T-helper 22 cell (primary cell): Measurements from ENCODE around the gene CNPPD1.

Experiments
- DNase-seq: peaks from one replicate; pipeline ENCODE4 v3.0.0-alpha.2; 2020; ENCODE audit warnings: low read depth

Gene CNPPD1

DNA sequence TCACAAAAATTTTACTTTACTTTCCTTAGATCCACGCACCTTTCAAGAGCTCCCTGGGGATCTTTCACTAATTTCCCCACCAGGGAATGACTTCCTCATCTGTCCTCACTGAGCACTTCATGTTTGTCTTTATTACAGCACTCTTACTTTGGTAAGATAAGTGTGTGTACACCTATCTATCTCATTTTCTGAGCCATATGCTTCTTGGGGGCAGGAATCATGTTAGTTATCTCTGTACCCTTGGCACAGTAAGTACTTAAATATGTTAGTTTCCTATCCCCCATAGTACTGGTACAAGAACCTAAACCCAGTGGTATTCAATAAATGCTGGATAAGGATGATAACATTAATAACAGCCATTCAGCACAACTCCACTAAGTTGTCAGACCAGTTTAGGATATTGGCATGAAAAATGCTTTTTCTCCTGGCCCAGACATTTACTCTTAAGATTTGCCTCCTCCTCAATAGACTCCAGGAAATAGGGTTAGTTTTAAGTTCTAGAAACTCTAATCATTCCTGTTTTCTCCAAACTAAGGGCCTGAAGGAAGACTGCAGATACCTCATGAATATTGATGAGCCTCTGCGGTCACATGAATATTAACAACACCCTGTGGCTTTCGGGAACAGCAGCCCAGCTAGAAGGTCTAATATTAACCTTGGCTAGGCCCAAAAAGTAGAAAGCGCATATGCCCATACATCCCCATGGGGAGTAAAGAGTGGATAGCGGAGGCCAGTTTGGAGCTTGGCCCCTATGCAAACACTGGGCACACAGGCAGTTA, 54.3 kb downstream of the CNPPD1 start:
- DNase-seq = no peak
